Hematopoietic multipotent progenitor cell treated with erythropoietin and hydrocortisone succinate and interleukin-3 and kit ligand, for 17 days (in vitro differentiated cells): ENCODE results near the gene GEN1.

Experiments used
- DNase-seq: peaks from one replicate; pipeline ENCODE4 v3.0.0-alpha.2; 2015; ENCODE audit warnings: low spot score

GEN1 gene

GRCh38 chr2:17754773-17755425, 961 bp downstream of the GEN1 start:
- DNase-seq: peak; percentile 19

- no peak for DNase-seq
These were observed 2.7 kb downstream of the GEN1 start for GRCh38 chr2:17756668-17757067.

- no peak for DNase-seq
These were observed 3.4 kb downstream of the GEN1 start for GRCh38 chr2:17757321-17757720.

GRCh38 chr2:17758118-17758517, 4.2 kb downstream of the GEN1 start:
- DNase-seq: no peak

GRCh38 chr2:17759805-17760204, 5.9 kb downstream of the GEN1 start:
- DNase-seq: no peak

GRCh38 chr2:17762451-17762850, 8.5 kb downstream of the GEN1 start:
- DNase-seq: no peak

GRCh38 chr2:17763641-17764333, 9.8 kb downstream of the GEN1 start:
- DNase-seq: no peak

GRCh38 chr2:17765398-17765797, 11.5 kb downstream of the GEN1 start:
- no peak for DNase-seq

- no peak for DNase-seq
These were observed 15.0 kb downstream of the GEN1 start for GRCh38 chr2:17768894-17769293.

- no peak for DNase-seq
These were observed 18.0 kb downstream of the GEN1 start for GRCh38 chr2:17771956-17772355.

- DNase-seq: no peak
These were observed 18.6 kb downstream of the GEN1 start for GRCh38 chr2:17772532-17772931.

GRCh38 chr2:17780546-17780945, 26.6 kb downstream of the GEN1 start:
- no peak for DNase-seq

GRCh38 chr2:17781482-17781881, 27.5 kb downstream of the GEN1 start:
- DNase-seq: no peak

GRCh38 chr2:17786727-17787126, 32.8 kb downstream of the GEN1 start:
- DNase-seq: no peak

GRCh38 chr2:17788773-17789172, 34.8 kb downstream of the GEN1 start:
- DNase-seq: no peak

GRCh38 chr2:17790536-17790935, 36.6 kb downstream of the GEN1 start:
- DNase-seq: no peak

GRCh38 chr2:17791121-17791816, 37.3 kb downstream of the GEN1 start:
- no peak for DNase-seq

- DNase-seq: no peak
These were observed 37.8 kb downstream of the GEN1 start for GRCh38 chr2:17791817-17792130.

- no peak for DNase-seq
These were observed 38.6 kb downstream of the GEN1 start for GRCh38 chr2:17792515-17792914.

- no peak for DNase-seq
These were observed 39.4 kb downstream of the GEN1 start for GRCh38 chr2:17793296-17793695.

GRCh38 chr2:17793803-17794354, 39.9 kb downstream of the GEN1 start:
- no peak for DNase-seq

- DNase-seq: no peak
These were observed 41.4 kb downstream of the GEN1 start for GRCh38 chr2:17795309-17795708.

- DNase-seq: no peak
These were observed 44.4 kb downstream of the GEN1 start for GRCh38 chr2:17798338-17798737.
